Kidney glomerular epithelial cell (primary cell): ENCODE results near the gene PLA2G12B.
"Not testable (repeated sequence)": the region's sequence is repeated elsewhere in the genome, so short reads cannot be mapped to it uniquely, and the experiment has no call there.

ENCODE experiments used
- DNase-seq: peaks from one replicate; lab custom pipeline; 2025; lab: John Stamatoyannopoulos, UW

The PLA2G12B gene, protein sequence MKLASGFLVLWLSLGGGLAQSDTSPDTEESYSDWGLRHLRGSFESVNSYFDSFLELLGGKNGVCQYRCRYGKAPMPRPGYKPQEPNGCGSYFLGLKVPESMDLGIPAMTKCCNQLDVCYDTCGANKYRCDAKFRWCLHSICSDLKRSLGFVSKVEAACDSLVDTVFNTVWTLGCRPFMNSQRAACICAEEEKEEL

DNA sequence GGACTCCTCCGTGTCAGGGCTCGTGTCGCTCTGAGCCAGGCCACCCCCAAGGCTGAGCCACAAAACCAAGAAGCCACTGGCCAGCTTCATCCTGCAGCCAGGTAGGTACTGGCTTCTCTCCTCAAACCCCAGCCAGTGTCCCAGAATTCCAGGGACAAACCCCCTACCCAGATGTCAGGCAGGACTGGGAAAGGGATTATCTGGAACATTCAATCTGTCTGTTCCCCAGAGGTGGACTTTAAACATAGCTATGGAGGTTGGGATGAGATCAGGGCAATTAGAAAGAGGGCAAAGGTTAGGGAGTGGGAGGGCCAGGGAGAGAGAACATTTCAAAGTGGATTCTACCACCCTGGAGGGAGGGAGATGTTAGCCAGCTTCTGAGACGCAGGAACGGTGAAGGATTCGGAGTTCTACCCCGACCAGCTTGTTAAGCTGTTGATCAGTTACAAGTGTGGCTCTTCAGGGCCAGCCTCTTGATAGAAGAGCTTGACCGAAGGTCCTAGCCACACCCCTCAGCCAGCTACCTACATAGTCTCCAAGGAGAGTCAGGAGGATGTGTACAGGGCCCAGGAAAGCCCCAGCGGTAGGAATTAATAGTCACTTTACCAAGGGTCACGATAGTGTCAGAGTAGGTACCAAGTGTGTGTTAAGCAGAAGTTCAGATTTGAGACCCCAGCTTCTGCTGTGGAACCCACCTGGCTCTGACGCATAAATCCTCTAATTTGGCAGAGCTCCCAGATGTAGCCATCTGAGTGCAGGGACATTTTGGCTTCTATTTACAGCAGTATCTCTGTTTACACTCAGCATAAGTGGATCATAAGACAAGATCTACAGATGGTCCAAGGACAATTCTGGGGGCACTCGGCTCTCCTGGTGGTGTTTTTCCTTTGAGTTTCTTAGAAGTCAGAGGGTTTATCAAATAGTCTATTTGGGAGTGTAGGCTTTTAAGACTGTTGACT, at the start of gene PLA2G12B:
TSS of gene PLA2G12B (minus strand) at position 211 of the 959 bp plus-strand sequence. CDS start at position 90, 121 bp downstream.
- DNase-seq, result no peak

DNA sequence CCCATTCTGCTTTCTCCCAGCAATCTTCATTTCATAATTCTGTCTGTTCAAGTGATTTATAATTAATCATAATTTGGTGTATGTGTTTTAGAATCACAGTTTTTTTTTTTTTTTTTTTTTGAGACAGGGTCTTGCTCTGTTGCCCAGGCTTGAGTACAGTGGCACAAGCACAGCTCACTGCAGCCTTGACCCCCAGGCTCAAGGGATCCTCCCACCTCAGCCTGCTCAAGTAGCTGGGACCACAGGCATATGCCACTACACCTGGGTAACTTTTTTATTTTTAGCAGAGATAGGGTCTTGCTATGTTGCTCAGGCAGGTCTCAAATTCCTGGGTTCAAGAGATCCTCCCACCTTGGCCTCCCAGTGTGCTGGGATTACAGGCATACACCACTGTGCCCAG, 49.2 kb upstream of the PLA2G12B start:
- DNase-seq, result no peak

DNA sequence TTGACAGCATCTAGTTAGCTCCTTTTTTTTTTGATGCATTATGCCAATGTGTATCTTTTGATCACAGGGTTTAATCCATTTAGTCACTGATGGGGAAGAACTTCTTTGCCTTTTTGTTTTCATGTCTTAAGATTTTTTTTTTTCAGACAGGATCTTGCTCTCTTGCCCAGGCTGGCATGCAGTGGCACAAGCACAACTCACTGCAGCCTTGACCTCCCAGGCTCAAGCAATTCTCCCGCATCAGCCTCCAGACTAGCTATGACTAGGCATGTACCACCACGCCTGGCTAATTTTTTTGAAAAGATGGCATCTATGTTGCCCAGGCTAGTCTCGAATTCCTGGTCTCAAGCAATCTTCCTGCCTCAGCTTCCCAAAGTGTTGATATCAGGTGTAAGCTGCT, 46.4 kb upstream of the PLA2G12B start:
- DNase-seq, result no peak

DNA sequence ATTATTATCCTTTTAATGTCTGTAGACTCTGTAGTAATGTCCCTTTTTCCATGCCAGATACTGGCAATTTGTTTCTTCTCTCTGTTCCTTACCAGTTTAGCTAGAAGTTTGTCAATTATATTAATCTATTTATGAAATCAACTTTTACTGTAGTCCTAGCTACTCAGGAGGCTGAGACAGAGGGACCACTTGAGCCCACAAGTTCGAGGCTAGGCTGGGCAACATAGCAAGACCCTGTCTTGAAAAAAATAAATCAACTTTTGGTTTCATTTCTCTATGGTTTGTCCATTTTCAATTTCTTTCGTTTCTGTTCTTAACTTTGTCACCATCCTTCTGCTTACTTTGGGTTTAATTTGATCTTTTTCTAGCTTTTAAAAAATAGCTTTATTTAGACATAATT, 42.5 kb upstream of the PLA2G12B start:
- no peak for DNase-seq

DNA sequence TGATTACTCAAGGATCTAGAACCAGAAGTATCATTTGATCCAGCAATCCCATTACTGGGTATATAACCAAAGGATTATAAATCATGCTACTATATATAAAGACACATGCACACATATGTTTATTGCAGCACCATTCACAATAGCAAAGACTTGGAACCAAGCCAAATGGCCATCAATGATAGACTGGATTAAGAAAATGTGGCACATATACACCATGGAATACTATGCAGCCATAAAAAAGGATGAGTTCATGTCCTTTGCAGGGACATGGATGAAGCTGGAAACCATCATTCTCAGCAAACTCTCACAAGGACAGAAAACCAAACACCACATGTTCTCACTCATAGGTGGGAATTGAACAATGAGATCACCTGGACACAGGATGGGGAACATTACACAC, 40.9 kb upstream of the PLA2G12B start:
- not testable (repeated sequence) for DNase-seq

DNA sequence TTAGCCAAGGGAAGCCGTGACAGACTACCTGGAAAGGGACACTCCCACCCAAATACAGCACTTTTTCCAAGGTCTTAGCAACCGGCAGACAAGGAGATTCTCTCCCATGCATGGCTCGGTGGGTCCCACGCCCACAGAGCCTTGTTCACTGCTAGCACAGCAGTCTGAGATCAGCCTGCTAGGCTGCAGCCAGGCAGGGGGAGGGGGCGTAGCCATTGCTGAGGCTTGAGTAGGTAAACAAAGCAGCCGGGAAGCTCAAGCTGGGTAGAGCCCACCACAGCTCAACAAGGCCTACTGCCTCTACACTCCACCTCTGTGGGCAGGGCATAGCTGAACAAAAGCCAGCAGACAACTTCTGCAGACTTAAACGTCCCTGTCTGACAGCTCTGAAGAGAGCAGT, 35.2 kb upstream of the PLA2G12B start:
- DNase-seq, result not testable (repeated sequence)

DNA sequence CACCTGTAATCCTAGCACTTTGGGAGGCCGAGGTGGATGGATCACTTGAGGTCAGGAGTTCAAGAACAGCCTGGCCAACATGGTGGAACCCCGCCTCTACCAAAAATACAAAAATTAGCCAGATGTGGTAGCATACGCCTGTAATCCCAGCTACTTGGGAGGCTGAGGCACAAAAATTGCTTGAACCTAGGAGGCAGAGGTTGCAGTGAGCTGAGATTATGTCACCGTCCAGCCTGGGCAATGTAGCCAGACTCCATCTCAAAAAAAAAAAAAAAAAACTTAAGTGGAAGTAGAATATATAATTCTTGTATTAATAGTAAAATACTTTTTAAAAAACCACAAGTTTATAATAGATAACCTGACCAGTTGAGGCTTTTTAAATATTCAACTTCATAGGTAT, 30.0 kb upstream of the PLA2G12B start:
- not testable (repeated sequence) for DNase-seq

DNA sequence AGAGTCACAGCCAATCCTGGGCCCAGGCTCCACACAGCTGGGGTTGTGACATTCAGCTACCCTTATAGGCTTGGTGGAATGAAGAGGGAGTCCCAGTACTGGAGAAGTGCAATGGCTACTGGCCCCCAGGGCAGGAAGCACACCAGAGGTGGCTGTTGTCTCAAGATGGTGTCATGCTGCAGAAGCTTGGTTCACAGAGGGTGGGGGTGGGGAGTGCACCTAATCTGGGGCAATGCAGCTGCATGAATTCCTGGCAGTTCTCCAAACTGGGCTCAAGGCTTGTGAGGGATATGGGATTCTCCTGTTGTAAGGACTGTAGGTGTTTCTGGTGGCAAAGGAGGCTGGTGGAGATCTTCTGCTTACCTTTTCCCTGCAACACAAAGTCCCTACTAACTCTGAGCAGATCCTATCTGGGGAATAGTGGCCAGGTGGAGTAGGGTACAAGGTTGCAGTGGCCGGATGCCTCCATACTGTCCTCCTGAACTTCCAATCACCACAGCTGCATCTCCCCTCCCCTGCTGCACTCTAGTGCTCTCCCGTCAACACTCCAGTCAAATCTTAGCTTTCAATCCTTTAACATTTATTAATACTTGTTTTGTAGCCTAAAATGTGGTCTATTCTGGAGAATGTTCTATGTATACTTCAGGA, 27.4 kb upstream of the PLA2G12B start:
- no peak for DNase-seq

DNA sequence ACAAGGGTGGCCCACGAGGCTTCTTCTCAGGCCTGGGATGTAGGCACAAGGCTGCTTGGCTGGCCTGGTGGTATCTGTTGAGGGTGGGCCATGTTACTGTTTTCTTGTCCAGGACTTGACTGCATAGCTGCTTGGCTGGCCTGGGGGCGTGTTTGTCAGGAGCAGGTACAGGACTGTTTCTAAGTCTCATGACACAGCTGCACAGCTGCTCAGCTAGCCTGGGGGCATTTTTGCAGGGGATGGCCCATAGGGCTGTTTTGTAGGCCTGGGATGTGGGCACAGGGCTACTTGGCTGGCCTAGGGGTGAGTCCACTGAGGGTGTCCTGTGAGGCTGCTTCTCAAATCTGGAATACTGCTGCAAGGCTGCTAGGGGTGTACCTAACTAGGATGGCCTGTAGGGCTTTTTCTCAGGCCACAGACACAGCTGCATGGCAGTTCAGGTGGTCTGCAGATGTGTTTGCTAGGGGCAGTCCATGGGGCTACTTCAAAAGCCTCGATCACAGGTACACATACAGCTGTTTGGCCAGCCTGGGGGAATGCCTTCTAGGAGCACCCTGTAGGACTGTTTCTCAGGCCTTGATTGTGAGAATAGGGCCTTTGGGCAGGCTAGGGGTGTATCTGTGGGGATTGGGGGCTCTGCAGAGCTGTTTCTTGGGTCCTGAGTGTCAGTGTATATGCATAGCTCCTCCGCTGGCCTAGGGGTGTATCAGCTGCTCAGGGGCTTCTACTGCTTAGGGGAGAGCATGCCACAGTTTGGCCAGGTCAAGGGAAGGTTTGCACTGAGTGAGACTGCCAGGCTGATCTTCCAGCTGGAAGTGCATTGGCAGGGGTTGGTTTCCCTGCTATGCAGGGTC, 26.6 kb upstream of the PLA2G12B start:
- DNase-seq, result no peak

DNA sequence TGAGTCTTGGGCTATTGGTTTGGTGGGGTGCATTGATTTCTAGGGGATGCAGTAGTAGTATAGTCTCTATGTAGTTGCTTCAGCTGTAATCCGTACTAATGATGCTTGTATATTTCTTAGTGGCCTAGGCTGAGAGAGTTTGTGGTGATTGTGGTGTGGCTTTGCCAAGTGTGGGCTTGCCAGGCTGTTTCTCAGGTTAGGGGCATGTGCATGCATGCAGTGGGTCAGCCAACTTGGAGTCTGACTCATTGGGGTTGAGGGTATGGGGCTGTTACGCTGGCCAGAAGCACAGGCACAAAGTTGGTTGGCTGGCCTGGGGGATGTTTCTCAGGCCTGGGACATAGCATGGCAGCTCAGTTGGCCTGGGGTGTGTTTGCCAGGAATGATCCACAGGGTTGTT, 25.7 kb upstream of the PLA2G12B start:
- no peak for DNase-seq

DNA sequence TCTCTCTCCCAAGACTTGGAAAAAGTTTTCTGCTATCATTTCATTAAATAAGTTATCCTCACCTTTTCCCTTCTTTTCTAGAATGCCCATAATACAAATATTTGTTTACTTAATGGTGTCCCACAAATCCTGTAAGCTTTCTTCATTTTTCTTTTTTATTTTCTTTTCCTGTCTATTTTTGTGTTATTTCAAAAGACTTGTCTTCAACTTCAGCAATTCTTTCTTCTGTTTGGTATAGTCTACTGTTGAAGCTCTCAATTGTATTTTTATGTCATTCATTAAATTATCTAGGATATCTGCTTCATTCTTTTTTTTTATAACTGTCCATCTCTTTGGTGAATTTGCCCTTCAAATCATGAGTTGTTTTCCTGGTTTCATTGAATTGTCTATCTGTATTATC, 25.1 kb upstream of the PLA2G12B start:
- no peak for DNase-seq

DNA sequence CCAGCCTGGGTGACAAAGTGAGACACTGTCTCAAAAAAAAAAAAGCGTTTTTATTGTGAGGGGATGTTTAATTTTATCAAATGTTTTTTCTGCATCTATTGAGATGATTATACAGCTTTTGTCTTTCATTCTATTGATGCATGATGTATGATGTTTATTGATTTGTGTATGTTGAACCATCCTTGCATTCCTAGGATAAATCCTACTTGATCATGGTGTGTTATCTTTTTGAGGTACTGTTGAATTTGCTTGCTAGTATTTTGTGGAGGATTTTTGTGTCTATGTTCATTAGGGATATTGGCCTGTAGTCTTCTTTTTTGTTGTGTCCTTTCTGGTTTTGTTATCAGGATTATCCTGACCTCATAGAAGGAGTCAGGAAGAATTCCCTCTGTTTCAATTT, 22.3 kb upstream of the PLA2G12B start:
- no peak for DNase-seq

DNA sequence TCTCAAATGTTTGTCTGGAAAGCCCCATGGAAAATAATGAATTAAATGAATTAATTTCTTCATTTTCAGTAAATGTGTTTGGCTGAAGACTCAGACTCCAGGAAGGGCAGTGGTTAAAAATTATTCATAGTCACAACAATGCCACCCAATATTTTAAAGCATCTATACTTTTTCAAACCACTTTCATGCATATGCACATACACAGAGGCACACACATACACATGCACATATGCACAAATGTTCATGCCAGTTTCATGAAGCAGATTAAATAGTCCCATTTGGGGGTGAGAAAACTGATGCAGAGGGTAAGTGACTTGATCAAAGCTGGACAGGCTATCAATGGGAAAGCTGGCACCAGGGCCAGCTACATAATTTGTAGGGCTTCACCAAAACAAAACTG, 1.4 kb upstream of the PLA2G12B start:
- DNase-seq, result no peak

DNA sequence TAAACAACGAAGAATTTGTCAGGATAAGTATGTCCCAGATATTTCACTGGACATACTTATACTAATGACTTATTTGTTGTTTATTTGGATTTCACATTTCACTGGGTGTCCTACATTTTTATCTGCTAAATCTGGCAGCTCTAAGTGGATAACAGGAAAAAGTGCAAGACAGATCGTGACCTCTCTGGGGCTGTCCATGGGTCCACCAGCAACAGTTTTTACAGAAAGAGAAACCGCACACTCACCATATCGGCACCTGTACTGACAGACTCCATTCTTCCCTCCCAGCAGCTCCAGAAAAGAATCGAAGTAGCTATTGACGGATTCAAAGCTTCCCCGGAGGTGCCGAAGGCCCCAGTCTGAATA, 393 bp downstream of the PLA2G12B start:
- DNase-seq, result no peak

DNA sequence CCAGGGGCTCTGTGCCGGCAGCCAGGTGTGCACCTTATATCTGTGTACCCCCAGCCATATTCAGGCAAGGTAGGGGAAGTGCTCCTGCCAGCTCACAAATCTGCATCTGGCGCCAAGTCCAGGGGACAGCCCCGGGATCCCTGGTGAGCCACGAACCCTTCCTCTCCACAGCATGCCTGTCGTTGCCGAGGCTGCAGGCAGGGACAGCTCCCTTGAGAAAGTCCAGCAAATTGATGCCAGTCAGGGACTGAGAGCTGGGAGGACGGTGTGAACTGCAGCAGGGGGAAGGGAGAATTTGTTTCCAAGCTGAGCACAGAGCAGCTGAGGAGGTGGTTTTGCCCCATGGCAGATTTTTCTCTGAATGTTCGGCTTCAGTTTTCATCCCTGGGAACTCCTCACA, 919 bp downstream of the PLA2G12B start:
- no peak for DNase-seq

DNA sequence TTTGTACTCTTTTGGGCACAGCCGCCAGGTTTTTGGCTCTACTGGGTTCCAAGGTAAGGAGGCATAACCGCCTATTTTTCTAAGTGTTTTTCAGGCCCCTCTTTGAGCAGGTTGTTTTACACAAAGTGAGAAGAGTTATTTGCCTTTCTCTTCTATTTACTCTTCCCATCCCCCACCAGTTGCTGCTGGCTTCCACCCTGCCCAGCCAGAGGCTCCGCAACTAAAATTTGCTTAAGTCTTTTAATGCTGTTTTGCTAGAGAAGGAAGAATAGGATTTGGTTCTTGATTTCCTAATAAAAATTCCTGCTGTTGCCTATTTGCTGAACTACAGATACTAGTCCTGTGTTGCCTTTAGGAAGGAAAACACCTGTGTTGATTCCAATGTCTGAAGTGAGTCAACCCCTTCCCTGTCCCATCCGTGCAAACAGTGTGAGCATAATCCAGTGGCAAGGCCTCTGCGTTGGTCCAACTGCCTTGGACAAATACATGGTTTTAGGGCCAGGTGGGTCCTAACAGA, 1.9 kb downstream of the PLA2G12B start:
- DNase-seq, result no peak

DNA sequence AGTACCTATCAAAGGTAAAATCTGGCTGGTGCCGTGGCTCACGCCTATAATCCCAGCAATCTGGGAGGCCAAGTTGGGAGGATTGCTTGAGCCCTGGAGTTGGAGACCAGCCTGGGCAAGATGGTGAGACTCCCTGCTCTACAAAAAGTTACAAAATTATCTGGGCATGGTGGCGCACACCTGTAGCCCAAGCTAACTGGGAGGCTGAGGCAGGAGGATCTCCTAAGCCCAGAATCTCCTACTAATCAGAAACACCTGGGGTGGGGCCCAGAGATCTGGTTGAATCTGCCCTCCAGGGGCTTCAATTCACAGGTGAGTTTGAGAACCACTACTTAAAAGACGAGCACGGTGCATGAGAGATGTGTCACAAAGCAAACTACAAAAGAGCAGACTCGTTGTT, 2.4 kb downstream of the PLA2G12B start:
- no peak for DNase-seq

DNA sequence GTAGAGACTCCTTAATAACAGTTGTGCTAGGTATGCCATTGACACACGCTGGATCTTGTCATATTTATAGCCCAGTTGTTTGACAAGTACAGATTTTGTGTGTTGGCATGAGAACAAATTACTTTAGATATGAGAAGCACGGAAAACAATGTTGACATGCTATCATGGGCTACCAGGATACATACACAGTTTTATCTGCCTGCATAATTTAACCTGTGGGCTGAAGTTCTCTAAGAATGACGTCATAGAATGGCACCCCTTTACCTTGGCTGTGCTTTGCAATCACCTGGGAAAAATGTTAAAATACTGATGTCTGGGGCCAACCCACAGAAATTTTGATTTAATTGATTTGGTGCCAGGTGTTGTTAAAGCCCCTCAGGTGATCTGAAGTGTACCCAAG, 2.8 kb downstream of the PLA2G12B start:
- no peak for DNase-seq

DNA sequence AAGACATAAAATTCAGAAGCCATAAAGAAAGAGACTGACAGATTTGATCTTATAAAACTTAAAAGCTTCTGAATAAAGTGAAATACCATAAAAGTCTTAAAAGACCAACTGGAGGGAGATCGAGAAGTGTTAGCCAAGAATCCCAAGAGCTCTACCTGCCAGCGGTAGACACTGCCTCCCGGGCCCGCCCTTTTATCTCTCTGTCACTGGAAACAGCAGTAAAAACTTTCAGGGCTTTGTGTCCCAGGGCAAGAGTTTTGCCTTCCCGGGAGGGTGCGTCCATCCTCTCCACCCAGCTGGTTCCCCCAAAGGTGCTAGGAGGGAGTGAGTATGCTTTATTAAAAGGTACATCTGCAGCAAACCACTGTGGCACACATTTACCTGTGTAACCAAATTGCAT, 5.8 kb downstream of the PLA2G12B start:
- DNase-seq, result no peak

DNA sequence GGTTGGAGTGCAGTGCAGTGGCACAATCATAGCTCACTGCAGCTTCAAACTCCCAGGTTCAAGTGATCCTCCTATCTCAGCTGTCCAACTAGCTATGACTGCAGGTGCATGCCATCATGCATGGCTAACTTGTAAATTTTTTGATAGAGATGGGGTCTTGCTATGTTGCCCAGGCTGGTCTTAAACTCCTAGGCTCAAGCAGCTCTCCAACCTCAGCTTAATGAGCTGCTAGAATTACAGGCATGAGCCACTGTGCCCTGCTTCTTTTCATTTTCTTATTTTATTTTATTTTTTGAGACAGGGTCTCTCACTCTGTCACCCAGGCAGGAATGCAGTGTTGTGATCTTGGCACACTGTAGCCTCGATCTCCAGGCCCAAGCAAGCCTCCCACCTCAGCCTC, 7.6 kb downstream of the PLA2G12B start:
- no peak for DNase-seq

DNA sequence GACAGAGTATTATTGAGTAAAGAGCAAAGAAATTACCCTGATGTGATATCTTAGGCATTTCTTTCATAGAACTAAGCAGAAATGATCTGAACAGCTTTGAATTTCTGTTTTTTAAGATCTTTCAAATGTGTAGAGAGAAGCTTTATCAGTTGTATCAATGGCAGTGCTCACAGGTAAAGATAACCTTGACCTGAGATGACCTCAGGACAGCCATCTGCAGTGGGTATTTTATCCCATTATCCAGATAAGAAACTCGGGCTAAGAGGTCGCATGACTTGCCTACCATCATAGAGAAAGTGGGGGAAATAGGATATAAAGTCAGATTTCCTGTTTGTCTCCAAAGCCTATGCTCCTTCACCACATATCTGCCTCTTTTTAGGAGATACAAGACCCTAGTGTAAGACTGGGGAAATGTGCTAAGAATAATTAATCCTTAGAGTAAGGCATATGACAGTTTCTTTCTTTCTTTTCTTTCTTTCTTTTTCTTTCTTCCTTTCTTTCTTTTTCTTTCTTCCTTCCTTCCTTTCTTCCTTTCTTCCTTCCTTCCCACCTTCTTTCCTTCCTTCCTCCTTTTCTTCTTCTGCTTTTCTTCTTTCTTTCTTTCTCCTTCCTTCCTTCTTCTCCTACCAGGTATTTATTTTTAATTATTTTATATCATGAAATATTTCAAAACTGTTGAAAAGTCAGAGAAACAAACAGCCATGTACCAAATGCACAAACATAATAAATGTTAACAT, 10.9 kb downstream of the PLA2G12B start:
- no peak for DNase-seq
